HG03342 (cell line): ENCODE data around the gene RIBC1.
"Not testable (repeated sequence)": the region's sequence is repeated elsewhere in the genome, so short reads cannot be mapped to it uniquely, and the experiment has no call there.

Source experiments
- ATAC-seq: cut with Tn5 transposase; IDR thresholded peaks from one replicate; pipeline ENCODE4 v1.9.1; 2021; ENCODE audit warnings: mild to moderate bottlenecking, moderate library complexity; ENCODE audit not compliant: unreplicated experiment

Gene RIBC1

DNA sequence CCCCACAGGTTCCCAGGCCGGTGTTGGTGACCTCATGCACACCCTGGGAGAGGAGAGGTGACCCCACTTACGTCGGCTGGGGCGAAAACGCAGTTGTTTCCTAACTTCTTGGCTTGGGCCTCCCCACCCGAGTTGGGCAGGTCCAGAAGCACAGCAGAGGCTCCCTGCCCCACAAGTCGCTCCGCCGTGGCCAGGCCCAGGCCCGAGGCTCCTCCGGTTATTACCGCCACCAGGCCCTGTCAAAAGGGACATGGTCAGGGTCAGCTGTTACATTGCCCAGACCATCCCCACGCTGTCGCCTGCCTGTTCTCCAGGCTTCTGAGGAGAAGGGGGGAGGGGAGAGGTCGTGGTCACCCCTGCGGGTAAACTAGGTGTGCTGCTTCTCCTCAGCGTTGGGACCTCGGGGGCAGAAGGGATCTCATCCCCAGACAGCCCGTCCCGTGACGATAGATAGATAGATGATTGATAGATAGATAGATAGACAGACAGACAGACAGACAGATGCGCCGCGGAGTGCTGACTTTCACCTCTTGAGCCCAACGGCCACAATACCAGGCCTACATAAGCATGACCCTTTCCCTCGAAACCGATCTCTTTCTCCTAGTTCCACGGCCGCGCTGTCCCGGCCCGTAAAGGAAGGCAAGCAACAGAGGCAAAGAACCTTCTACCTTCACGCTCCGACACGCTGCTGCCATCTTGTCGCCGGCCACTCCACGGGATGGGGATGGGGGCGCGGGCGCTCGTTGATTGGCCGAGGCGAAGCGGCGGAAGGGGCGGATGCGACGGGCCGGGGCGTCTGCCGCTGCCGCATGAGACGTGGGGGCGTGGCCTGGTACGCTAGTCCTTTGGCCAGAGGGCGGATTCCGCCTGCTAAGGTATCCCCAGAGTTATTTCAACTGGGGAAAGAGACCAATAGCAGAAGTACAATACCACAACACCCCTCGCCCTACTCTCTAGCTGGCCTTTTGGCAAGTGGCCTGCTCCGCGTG, 11.3 kb downstream of the RIBC1 start, which contains the start of gene HSD17B10:
Gene HSD17B10 (minus strand): TSS at position 720 of the 989 bp plus-strand sequence. CDS start 25 bp downstream, at position 695.
- peak; percentile 92 for ATAC-seq

DNA sequence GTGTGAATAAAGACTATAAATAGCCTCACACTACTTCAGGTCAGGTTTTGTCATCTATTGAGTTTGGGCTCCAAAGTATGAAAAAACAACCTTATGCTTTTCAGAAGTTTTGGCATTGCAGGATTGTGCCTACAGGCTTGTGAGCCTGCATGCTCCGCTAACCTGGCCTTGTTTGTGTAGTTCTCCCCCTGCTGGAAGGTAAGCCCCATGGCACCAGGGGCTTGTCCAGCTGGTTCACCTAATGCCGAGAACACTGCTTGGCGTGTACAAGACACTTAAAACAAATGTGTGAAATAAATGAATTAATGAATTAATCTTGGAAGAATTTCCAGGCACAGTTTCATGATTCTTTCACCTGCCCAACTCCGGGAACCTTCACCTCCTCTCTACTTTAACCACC, 13.3 kb downstream of the RIBC1 start:
- peak; percentile 85 for ATAC-seq

DNA sequence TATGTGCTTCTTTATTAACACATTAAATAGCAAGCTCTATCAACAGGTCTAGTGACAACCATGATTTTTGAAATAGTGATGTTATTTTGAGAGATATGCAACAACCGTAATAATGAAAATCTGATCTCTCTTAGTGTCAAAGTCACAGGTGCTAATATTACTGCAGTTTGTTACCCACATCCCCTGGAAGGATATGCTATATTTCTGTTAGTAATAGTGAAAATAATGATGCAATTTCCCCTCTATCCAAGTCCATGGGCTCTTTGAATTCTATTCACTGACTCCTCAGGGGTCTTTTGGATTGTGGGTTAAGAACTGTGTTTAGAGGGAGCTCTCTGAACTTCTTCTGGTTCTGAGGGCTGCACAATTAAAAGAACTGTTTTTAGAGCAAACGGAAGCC, 14.5 kb downstream of the RIBC1 start:
- ATAC-seq, result no peak

DNA sequence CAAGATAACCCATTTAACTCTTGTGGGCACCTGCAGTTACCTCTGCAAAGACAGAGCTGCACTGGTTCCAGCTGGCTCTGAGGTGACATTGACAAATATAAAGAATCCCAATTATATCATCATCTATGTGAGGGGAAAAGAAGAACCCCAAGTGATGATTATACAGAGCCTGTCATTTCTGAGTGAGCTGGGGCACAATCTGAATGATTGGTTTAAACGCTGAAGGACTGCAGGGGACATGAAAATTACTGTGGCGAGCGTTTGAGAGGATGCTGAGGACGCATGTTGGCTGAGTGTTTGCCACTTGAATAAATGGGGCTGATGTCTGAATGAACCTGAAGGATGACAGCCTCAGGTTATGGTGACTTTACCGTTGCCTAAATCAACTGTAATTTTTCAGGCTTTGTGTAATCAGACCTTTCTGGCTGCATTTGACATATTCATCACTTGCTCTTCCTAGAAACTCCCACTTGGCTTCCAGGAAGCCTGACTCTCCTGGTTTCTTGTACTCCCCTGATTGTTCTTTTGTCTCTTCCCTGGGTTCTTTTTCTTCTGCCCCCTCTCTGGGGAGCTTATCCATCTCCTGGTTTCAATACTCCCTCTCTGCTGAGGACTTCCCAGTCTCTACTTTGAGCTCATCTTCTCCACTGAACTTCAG, 15.6 kb downstream of the RIBC1 start:
- no peak for ATAC-seq

DNA sequence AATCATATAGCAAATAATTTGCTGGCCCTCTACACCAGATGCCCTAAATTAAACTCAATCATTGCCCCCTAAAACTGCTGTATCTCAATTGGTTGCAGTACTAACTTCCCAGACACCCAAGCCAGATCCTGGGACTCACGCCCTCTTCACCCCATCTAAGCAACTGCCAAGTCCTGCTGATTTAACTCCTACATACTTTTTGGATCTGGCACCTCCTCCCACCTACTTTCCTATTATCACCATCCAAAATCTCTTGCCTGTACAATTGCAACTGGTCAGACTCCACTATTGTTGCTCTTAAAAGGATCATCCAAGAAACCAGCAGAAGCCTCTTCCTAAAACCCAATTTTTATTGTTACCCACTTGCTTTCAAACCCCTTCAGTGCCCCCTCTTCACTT, 16.2 kb downstream of the RIBC1 start:
- ATAC-seq, result no peak

DNA sequence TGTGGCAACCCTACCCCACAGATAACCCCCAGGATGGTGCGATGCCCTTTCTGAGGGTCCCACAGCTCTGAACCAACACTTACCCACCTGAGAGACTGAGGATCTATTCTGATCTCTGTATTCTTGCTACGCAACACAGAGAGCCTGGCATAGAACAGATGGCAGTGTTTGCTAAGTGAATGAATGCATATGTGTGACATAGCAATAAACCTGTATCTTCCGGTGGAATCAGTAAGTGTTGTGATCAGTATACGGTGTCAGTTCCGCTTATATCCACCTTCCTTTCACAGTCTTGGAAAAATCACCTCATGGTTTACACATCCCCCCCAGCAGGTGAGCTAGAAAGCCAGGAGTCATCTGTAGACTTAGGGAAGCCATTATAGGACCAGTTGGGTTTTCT, 17.4 kb downstream of the RIBC1 start:
- no peak for ATAC-seq

DNA sequence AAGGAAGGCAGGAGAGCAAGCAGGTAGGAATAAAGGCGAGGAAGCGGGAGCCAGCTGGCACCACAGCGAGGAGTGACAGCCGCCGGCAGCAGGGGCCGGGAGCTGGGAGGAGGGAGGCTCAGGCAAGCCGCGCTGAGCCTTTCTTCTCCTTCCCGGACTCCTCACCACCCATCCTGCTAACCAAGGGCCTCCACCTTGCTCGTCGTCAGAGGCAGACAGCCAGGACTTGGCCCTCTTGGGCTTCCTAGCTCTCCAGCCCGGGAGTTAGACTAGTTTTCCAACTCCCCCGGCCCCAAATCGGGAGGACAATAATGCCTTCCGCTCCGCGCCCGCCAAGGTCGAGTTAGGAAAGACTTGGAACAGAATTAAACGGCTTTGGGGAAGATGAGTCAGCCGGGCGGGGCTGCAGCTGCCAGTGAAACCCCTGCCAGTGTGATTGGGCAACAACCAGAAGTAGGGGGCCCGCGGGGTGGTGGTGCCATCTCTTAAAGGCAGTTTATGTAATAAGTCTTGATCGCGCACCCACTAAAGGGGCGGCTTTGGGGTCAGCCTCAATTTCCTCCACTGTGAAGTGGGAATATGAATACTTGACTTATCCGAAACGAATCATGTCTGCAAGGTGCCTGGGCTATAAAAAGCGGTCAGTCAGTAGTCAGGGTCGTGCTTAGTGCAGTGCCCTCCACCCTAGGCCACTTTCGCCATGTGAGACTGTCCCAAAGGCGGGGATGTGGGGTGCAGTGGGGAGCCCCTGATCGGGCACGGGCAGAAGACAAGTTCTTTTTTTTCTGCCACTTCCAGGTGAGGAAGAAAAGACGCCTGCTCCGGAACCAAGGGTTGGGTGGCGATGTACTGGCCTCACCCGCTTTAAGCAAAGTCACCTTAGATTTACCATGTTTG, 18.2 kb downstream of the RIBC1 start:
- no peak for ATAC-seq

DNA sequence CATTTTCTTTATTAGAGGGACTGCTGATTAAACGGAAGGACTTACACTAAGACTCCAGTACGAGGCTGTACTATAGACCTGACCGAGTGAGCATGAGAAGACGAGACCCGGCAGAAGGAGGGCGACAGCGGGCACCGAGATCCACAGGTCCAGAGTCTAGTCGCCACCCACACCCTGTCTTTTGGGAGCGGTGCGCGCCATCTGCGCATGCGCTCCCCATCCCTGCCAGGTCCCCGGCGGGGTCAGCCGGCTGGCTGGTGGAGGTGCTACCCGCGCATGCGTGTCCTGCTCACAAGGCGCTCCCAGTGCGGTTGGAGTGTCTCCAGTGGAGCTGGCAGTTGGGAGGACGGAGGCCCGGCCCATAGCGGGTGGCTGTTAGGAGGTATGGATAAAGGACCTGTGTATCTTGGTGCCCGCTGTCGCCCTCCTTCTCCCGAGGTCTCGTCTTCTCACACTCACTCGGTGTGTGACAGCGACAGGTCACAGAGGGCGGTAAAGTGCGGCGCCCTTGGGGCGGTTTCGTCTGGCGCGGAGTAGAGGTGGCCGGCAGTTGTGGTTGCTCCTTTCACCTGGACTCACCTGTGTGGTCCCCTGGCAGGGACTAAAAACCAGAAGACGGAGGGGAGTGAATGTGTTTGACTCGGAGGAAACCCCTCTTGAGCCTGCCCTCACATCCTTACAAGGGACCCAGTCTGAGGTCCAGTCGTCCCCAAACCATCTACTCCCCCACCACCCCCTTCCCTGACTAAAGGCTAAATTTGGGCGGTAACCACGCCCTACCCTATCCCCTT, 19.1 kb downstream of the RIBC1 start:
- peak; percentile 62 for ATAC-seq

DNA sequence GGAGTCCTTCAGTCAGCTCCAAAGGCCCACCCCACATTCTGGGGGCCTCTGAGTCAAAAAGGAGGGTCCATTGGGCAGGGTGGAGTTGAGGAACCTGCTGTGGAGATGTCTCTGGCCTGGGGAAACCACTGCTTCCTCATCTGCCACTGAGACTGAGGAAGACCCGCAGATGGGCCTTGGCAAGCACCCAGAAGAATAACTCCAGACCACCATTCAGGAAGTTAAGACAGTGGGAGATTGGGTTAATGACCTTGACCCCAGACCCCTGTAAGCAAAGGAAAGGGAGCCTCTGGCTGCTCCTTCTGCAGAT, 19.6 kb downstream of the RIBC1 start:
- ATAC-seq, result no peak

DNA sequence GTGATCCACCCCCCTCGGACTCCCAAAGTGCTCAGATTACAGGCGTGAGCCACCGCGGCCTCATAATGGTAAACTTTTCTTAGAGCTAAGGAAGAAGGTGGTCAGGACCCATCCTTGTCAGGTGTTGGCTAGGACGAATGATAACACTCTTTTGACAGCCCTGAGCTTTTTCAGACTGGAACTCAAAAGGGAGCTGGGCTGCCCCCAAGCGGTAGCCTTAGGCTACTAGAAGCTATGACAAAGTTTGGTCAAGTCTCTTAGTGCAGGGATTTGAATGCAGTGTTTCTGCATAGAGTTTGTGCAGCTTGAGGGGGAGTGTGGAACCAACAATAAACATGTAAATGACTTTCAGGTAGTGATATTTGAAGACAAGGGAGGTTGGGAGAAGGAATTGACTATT, 23.3 kb downstream of the RIBC1 start:
- ATAC-seq, result peak; percentile 59

DNA sequence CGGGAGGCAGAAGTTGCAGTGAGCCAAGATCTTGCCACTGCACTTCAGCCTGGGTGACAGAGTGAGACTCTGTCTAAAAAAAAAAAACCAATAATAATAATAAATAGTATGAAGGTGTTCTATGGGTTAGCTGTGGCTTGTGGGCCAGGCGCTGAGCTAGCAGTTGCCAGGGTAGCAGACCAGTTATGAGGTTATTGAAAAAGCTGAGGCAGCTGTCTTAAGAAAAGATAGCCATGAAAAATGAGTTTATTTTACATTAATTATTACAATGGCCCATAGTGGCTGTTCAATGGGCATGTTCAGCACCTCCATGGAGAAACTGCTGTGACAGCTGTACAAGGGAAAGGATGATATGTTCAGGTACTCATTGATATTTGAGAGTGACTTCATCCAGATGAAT, 24.8 kb downstream of the RIBC1 start:
- ATAC-seq, result no peak

DNA sequence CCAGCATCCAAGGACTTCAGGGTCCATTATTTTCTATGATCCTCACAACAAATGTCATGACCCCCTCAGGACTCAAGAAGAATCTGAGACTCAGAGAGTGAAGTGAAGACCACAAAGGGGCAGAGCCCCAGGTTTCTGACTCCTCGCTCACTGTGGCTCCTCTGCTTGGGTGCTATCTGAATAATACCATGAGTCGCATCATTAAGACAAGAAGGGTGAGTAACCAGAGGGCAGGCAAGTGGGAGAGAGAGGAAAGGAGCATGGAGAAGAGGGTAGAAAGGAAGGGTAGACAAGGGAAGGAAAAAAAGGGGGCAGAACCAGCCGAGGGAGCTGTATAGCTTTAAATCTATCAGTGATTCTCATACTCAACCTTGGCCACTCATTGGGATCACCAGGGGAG, 27.0 kb downstream of the RIBC1 start:
- no peak for ATAC-seq

DNA sequence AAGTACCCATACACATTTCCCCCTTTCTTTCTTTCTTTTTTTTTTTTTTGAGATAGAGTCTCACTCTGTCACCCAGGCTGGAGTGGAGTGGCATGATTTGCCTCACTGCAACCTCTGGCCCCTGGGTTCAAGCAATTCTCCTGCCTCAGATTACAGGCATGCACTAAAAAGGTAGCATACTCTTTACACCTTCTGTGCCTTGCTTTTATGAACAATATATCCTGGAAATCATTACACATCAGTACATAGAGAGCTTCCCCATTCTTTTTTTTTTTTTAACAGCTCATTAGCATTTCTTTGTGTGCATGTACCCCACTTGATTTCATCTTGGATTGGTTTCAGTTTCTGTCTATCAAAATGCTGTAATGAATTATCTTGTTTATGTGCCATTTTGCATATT, 30.1 kb downstream of the RIBC1 start:
- no peak for ATAC-seq

DNA sequence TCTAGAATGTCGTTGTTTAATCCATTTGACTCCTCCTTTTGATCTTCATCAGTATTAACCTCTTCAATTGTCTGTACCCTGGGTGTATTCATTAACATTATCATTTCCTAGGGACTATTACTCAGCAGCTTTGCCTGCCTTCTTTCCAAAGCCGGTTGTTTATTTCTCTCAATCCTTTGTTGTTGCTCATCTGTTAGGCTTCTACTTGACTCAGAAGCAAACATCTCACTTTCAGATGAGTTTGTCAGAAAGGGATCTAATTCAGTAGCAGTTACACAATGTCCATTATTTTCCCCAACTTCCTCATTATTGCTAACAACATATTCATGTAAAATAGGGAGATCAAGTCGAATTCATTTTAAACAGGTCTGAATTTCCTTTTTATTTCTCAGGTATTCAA, 33.6 kb downstream of the RIBC1 start:
- ATAC-seq, result no peak

DNA sequence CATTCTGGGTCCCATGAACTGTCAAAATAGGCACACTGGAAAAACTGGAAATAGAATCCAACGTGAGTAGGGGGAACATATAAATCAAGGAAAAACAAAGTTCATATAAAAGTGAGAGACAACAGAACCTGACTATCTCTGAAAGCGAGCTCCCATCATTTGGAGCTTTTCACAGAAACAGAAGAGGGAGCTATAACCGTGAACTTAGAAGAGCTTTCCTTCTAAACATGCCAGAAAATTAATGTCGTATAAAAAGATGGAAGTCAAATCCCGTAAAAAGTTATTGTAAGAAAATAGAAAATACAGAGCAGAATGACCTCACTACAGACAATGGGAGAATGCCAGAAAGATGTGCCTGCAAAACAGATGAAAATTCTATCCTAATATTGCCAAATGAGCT, 35.4 kb downstream of the RIBC1 start:
- ATAC-seq, result no peak

DNA sequence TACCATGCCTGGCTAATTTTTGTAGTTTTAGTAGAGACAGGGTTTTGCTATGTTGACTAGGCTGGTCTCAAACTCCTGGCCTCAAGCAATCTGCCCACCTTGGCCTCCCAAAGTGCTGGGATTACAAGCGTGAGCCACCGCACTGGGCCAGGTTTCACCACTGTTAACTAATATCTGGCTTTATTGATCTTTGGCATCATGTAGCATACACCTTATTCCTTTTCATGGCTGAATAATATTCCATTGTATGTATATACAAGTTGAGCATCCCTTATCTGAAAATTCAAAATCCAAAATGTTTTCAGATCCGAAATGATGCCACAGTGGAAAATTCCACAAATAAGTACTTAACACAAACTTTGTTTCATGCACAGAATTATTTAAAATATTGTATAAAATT, 46.0 kb downstream of the RIBC1 start:
- not testable (repeated sequence) for ATAC-seq

DNA sequence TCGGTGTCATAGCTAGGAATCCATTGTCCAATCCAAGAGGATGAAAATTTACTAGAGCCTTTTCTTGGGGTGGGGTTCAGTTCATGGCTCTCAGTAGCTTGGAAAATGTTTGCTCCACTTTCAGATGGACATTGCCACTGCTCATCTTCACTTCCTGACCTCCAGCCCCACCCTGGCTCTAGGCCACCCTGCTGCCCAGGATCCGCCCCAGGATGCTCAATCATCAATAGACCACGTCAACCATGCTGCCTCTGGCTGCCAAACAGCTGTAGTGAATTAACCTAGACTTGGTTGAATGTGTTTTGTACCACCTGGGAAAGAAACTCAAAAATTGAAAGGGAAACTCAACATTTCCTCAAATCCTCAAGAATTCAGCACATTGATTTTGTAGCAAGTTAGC, 48.7 kb downstream of the RIBC1 start:
- no peak for ATAC-seq

DNA sequence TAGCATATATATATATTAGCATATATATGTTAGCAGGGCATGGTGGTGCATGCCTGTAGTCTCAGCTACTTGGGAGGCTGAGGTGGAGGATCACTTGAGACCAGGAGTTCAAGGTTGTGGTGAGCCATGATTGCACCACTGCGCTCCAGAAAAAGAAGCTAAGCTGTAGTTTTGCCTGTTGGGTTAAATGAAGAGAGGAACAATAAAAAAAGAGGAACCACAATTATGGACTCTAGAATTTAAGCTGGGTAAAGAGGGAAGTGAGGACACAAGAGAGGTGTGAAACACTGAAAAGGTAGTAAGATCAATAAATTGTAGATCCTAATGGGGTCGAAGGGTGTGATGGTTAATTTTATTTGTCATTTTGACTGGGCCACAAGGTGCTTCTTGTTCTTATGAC, 52.0 kb downstream of the RIBC1 start:
- no peak for ATAC-seq

DNA sequence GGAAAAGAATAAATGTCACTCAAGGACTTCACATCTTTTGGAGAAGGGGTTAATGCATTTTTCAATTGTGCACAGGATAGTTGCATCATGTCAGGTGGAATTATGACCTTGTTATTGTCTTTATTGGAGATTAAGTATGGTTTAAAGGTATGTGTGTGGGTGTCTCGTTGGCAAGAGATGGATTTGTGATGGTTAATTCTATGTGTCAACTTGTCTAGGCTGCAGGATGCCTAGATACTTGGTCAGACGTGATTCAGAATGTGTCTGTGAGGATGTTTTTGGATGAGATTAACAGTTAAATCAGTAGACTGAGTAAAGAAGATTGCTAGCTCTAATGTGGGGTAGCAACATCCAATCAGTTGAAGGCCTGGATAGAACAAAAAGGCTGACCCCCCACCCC, 53.7 kb downstream of the RIBC1 start:
- no peak for ATAC-seq

DNA sequence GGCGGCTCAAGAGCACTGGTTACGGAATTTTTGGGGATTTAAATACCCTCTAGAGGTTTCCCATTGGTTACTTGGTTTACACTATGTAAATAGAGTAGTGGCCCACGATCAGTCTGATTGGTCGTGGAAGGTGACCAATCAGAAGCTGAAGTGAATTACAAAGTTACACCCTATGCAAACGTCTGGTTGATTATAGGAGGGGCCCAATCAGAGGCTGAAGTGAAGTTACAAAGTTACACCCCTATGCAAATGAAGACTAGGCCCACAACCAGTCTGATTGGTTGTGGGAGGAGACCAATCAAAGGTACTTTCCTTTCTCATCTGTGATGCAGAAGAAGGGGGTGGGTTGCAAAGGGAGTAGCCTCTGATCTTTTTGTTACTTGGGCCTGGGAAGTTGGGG, 56.6 kb downstream of the RIBC1 start:
- ATAC-seq, result no peak
